Measurements from ENCODE around the gene DOCK6.

DNA sequence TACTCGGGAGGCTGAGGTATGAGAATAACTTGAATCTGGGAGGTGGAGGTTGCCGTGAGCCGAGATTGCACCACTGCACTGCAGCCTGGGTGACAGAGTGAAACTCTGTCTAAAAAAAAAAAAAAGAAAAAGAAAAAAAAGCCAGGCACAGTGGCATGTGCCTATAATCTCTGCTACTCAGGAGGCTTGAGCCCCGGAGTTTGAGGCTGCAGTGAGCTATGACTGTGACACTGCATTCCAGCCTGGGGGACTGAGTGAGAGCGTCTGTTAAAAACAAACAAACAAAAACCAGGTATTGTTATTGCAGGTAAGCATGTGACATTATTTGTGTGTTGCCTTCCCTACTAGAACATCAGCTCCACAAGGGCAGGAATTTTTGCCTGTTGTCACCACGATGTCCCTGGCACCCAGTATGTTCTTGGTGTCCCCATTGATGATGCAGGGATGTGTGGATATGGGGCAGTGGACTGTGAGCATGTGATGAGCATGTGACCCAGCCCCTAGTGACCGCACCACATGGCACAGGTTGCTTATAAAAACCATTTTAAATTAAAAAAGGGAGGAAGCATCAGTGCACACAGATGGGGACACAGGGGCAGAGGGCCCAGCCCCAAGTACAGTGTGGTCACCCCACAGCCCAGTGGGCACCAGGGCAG is 63.4 kb downstream of the DOCK6 start:
- TF ChIP-seq CTCF (CRISPR knock-in tag; IDR thresholded peaks at IDR 0.05) (no peak), SMC3 (IDR thresholded peaks at IDR 0.05; ENCODE audit: low read length) (no peak), ZNF17 (CRISPR knock-in tag; IDR thresholded peaks at IDR 0.05) (no peak), MYC (CRISPR knock-in tag; IDR thresholded peaks at IDR 0.05; ENCODE audit: borderline replicate concordance) (no peak), ZSCAN20 (CRISPR knock-in tag; IDR thresholded peaks at IDR 0.05; ENCODE audit: borderline replicate concordance) (no peak), POLR2A (IDR thresholded peaks at IDR 0.05; ENCODE audit: insufficient read depth in 1 of 2, low read depth in 2 of 2, low read length in 2 of 2) (no peak), ZNF549 (CRISPR knock-in tag; IDR thresholded peaks at IDR 0.05) (no peak), NR2C2 (CRISPR knock-in tag; IDR thresholded peaks at IDR 0.05; ENCODE audit: borderline replicate concordance) (no peak)
- TF ChIP-seq, protein P1, sequence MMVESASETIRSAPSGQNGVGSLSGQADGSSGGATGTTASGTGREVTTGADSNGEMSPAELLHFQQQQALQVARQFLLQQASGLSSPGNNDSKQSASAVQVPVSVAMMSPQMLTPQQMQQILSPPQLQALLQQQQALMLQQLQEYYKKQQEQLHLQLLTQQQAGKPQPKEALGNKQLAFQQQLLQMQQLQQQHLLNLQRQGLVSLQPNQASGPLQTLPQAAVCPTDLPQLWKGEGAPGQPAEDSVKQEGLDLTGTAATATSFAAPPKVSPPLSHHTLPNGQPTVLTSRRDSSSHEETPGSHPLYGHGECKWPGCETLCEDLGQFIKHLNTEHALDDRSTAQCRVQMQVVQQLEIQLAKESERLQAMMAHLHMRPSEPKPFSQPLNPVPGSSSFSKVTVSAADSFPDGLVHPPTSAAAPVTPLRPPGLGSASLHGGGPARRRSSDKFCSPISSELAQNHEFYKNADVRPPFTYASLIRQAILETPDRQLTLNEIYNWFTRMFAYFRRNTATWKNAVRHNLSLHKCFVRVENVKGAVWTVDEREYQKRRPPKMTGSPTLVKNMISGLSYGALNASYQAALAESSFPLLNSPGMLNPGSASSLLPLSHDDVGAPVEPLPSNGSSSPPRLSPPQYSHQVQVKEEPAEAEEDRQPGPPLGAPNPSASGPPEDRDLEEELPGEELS (CRISPR knock-in tag; IDR thresholded peaks at IDR 0.05), result no peak
- TF ChIP-seq, protein P2, sequence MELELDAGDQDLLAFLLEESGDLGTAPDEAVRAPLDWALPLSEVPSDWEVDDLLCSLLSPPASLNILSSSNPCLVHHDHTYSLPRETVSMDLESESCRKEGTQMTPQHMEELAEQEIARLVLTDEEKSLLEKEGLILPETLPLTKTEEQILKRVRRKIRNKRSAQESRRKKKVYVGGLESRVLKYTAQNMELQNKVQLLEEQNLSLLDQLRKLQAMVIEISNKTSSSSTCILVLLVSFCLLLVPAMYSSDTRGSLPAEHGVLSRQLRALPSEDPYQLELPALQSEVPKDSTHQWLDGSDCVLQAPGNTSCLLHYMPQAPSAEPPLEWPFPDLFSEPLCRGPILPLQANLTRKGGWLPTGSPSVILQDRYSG (CRISPR knock-in tag; IDR thresholded peaks at IDR 0.05), result no peak

Data from HepG2 (cell line).